SK-N-DZ (cell line): ENCODE measurements around the gene P4HA3.

Experiments used
- DNase-seq: peaks from one replicate; pipeline ENCODE4 v3.0.0-alpha.2; 2015; ENCODE audit warnings: low spot score

The P4HA3 gene

GRCh38 chr11:74267014-74267413 is 44.4 kb downstream of the P4HA3 start:
- DNase-seq: no peak

DNA sequence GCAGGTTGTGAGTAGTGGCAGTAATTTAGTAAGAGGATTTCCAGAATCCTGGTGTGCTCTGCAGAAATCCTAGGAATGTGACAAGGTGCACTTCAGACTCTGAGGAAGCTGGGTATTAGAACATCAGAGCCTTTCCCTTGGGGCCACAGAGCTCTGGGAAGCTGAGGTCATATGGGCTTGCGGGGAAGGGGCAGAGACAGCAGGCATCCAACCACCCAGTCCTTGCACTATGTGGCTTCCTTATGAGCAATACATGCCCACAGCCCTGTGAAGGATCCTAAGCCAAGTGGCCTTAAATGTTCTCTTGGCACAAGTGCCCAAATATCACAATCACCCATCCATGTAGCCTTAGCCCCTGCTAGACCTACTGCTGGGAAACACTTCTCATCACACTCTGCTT is 46.2 kb downstream of the P4HA3 start:
- DNase-seq: no peak

DNA sequence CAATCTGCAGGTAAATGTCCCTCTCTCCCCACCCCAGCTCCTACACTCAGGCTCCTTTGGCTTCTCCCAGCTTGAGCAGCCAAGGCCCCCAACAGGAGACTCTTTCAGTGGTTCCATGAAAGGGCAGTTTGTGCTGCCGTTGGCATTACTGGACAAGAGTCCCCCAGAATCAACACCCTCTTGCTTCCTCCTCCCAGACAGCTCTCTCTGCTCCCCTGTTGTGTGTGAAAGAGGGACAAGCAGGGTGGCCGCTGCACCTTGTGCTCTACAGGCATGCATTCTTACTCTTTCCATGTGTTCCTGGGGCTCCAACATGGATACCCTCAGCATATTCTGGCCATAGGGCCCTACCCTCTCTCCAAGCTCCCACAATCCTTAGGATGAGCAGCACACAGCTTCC is 48.7 kb downstream of the P4HA3 start:
- no peak for DNase-seq

DNA sequence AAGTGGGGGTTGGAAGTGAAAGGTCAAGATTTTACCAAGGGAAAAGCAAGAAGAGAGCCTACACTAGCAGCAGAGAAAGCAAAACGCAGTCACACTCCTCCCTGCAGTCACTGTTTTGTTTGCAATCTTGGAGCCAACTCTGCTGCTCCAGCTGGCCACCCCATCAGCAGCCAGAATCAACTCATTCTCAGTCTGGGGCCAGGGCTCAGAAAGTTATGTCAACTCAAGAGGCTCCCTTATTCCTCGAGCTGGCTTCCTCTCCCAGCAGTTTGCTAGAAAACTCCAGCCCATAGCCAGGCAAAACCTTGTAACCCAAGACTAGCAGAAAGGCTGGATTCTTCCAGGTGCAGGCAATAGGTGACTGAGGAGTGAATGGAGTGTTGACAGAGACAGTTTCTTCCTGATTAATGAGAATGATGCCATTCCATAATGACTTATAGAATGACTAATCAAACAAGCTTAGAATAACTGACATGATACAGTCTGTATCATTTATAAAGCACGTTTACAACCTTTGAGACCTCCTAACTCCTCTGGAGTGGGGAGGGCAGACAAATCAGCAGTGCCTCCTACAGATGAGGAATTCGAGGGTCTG is 53.4 kb downstream of the P4HA3 start:
- DNase-seq: no peak

- no peak for DNase-seq
Observed at GRCh38 chr11:74256378-74257133, 54.9 kb downstream of the P4HA3 start.

DNA sequence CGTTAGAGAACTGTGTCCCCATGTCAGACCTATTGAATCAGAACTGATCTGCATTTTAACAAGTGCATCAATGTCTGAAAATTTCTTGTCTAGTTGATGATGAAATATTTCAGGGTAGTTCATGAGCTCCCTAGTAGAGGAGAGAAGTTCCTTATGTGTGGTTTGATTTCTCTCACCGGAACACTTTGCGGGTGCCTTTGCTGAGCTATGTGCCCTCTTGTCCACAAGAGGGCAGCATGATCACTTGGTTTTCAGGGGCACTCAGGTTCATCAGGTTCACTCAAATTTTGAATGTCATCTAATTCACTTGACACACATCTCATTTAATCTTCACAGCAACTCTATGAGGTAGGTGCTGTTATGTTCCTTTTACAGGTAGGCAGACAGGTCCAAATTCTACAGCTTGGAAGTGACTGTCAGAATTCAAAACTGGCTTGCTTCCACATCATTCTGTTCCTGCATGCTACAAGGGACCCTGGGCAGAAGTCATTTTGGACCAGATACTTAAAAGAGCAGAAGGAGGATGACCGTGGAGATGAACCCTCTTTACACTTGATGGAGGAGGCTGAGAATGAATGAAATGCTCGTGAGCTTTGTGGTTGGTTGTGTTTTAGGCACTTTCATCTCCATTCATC is 55.6 kb downstream of the P4HA3 start:
- DNase-seq: peak; percentile 52

GRCh38 chr11:74253361-74253760 is 58.1 kb downstream of the P4HA3 start:
- DNase-seq: no peak

GRCh38 chr11:74249496-74249895 is 61.9 kb downstream of the P4HA3 start:
- DNase-seq: no peak

DNA sequence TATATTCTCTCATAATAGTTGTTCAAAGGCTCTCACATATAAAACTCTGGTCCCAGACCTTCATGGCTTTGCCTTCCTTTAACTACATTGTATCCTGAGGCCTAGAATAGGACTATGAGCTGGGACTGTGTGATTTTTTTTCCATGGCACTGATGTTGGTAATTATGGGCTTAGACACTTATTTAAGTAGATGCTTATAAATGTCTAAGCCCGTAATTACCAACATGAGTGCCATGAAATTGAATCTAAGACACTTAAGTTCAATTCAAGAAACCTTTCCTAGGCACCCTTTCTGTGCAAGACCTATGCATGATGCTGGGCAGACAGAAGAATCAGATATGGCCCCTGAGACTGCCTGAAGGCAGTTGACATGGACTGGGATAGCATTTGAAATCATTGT is 63.0 kb downstream of the P4HA3 start:
- DNase-seq: no peak

- DNase-seq: no peak
Observed at GRCh38 chr11:74238243-74238642, 73.2 kb downstream of the P4HA3 start.

DNA sequence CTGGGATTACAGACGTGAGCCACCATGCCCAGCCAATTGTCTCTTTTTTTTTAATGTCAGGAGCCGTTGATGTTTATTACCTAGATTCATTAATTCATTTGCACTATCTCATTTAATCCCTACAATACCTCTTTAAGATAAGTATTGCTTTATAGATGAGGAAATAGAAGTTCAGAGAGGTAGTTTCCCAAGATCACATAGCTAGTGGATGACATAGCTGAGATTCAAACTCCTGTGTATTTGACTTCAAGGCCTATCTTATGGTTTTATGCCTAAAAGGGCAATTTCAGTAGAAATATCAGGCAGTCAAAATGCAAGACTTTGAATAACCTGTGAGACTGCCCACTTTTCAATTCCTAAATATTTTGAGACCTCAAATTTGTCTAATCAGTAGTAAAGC is 73.9 kb downstream of the P4HA3 start:
- no peak for DNase-seq

- DNase-seq: no peak
Observed at GRCh38 chr11:74235121-74235520, 76.3 kb downstream of the P4HA3 start.

DNA sequence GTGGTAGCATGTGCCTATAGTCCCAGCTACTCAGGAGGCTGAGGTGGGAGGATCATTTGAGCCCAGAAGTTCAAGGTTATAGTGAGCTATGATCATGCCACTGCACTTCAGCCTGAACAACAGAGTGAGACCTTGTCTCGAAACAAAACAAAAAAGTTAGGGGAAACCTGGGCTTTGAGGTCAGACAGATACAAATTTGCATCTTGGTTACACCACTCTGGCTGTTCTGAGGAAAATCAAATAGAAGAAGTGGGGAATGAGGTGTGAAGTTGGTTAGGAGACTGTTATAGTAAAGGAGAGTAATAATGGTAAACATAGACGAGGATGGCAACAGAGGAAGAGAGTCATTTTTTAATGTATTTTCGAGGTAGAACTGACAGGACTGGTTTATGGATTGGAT is 77.8 kb downstream of the P4HA3 start:
- no peak for DNase-seq

- no peak for DNase-seq
Observed at GRCh38 chr11:74232311-74232950, 79.0 kb downstream of the P4HA3 start.

DNA sequence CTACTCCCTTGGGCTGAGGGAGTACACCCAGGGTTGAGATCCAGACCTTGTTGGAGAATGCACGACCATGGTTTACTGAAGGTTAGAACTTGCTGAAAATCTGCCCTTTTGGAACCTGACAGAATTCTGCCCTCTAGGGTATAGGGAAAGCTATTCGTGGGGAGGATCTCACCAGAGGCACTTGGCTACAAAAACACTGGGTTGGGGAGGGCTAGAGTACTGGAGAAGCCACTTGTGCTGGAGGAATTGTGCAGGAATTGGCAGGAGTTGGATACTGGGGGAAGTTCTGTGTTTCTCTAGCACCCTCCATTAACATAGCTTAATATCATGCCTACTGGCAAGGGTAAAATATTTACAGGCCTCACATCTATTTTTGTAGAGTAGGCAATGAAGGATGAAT is 84.5 kb downstream of the P4HA3 start:
- DNase-seq: no peak

GRCh38 chr11:74225565-74225964 is 85.9 kb downstream of the P4HA3 start:
- no peak for DNase-seq

GRCh38 chr11:74221816-74222215 is 89.6 kb downstream of the P4HA3 start:
- no peak for DNase-seq

GRCh38 chr11:74220376-74220775 is 91.1 kb downstream of the P4HA3 start:
- peak; percentile 79 for DNase-seq
